ENCODE measurements around the gene NPHS1.

DNA sequence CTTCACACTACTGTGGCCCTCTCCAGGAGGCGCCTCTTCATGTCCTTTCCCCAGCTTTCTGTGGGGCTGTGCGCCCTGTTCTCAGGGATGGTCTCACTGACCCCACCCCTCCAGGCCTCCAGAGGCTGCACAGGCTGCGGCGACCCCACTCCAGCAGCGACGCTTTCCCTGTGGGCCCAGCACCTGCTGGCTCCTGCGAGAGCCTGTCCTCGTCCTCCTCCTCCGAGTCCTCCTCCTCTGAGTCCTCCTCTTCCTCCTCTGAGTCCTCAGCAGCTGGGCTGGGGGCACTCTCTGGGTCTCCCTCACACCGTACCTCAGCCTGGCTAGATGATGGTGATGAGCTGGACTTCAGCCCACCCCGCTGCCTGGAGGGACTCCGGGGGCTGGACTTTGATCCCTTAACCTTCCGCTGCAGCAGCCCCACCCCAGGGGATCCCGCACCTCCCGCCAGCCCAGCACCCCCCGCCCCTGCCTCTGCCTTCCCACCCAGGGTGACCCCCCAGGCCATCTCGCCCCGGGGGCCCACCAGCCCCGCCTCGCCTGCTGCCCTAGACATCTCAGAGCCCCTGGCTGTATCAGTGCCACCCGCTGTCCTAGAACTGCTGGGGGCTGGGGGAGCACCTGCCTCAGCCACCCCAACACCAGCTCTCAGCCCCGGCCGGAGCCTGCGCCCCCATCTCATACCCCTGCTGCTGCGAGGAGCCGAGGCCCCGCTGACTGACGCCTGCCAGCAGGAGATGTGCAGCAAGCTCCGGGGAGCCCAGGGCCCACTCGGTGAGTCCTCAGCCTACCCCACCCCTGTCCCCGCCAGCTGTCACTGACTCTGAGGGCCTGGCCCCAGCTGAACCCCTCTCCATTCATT lies 65.8 kb downstream of the NPHS1 start:
- no peak for TF ChIP-seq POLR2A (IDR thresholded peaks at IDR 0.05)
- TF ChIP-seq, protein P1, sequence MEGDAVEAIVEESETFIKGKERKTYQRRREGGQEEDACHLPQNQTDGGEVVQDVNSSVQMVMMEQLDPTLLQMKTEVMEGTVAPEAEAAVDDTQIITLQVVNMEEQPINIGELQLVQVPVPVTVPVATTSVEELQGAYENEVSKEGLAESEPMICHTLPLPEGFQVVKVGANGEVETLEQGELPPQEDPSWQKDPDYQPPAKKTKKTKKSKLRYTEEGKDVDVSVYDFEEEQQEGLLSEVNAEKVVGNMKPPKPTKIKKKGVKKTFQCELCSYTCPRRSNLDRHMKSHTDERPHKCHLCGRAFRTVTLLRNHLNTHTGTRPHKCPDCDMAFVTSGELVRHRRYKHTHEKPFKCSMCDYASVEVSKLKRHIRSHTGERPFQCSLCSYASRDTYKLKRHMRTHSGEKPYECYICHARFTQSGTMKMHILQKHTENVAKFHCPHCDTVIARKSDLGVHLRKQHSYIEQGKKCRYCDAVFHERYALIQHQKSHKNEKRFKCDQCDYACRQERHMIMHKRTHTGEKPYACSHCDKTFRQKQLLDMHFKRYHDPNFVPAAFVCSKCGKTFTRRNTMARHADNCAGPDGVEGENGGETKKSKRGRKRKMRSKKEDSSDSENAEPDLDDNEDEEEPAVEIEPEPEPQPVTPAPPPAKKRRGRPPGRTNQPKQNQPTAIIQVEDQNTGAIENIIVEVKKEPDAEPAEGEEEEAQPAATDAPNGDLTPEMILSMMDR (IDR thresholded peaks at IDR 0.05), result no peak
- no peak for TF ChIP-seq POLR2AphosphoS5 (IDR thresholded peaks at IDR 0.05)
- no peak for TF ChIP-seq EP300 (IDR thresholded peaks at IDR 0.05)

All from stomach (tissue), 4 donors.